ENCODE data around the gene NPPA.

The NPPA gene

DNA sequence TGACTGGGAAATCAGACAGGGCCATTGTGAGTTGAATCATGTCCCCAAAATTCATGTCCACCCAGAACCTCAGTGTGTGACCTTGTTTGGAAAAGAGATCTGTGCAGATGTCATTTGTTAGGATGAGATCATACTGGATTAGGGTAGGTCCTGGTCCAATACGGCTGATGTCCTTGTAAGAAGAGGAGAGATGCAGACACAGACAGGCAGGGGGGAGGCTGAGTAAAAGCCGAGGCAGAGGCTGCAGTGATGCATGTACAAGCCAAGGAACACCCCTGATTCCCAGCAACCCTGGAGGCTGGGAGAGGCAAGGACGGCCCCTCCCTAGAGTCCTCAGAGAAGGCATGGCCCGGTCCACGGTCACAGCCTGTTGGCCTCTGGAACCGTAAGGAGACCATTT, 27.0 kb upstream of the NPPA start:
- DNase-seq = no peak

- no peak for DNase-seq
These were observed 26.6 kb upstream of the NPPA start for GRCh38 chr1:11874258-11874562.

GRCh38 chr1:11873395-11874257, 26.0 kb upstream of the NPPA start:
- no peak for DNase-seq

GRCh38 chr1:11872545-11872944, 25.0 kb upstream of the NPPA start:
- DNase-seq = no peak

DNA sequence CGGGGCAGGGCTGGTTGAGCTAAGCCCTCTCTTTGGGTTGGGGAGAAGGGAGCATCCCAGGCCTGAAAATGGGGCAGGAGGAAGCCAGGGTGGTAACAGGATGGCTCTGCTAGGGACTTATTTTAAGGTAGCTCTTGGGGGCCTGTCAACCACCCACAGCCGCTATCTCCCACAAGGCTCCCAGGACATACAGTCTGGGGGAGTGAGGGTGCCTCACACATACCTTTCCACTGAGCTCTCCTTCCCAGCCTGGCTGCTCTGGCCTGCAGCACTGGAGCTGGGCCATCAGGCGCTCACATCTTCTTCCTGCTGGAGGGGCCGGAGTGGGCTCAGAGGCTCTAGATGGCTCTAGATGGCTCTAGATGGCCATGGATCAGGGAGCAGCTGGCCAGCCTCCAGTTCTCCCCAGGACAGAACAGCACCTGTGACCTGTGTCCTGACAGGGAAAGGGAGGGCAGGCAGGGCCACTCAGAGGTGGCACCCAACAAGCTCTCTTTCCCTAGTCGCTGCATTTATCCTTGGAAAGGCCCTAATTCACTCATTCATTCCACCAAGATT, 22.1 kb upstream of the NPPA start:
- no peak for DNase-seq

DNA sequence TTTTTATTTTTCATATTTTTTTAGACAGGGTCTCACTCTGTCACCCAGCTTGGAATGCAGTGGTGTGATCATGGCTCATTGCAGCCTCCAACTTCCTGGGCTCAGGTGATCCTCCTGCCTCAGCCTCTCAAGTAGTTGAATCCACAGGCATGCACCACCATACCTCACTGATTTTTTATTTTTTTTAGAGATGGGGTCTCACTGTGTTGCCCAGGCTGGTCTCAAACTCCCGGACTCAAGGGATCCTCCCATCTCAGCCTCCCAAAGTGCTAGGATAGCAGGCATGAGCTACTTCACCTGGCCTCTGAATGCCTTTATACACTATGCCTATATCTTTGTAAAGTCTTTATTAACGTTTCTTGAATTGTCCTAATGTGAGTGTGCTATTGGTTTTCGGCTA, 21.5 kb upstream of the NPPA start:
- DNase-seq = no peak

GRCh38 chr1:11868331-11868980, 20.9 kb upstream of the NPPA start:
- DNase-seq = no peak

- no peak for DNase-seq
These were observed 15.3 kb upstream of the NPPA start for GRCh38 chr1:11862890-11863289.

DNA sequence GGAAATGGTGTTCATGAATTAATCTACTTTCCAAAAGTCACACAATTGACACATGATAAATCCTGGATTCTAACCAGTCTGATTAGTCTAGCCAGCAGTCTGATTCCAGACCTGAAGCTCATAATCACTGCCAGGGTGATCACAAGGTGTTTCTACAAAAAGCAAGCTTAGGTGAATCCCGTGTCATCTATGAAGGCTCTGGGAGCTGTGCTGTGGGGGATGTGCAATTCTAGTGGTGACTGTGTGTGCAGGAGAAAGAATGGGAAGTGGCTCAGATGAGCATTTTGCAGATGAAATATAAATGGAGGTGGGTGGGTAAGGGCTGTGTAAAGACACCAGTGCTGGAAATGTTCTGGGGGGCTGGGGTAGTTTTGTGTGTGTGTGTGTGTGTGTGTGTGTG, 13.0 kb upstream of the NPPA start:
- DNase-seq = peak in 1 of 51 donors; percentile 56

DNA sequence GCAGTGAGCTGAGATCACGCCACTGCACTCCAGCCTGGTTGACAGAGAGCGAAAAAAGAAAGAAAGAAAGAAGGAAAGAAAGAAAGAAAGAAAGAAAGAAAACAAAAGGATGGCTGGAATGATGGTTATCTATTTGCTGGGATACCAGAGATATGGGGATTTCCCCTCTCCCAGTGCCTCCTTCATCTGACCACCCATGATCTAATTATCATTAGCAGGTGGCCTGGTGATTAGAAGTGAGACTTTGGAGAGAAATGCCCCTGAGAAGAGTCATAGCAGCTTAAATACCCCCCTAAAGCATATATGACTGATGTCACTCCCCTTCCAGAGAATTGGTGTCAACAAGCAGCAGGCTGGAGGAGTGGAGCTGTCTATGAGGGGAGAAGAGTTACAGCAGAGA, 12.5 kb upstream of the NPPA start:
- no peak for DNase-seq

DNA sequence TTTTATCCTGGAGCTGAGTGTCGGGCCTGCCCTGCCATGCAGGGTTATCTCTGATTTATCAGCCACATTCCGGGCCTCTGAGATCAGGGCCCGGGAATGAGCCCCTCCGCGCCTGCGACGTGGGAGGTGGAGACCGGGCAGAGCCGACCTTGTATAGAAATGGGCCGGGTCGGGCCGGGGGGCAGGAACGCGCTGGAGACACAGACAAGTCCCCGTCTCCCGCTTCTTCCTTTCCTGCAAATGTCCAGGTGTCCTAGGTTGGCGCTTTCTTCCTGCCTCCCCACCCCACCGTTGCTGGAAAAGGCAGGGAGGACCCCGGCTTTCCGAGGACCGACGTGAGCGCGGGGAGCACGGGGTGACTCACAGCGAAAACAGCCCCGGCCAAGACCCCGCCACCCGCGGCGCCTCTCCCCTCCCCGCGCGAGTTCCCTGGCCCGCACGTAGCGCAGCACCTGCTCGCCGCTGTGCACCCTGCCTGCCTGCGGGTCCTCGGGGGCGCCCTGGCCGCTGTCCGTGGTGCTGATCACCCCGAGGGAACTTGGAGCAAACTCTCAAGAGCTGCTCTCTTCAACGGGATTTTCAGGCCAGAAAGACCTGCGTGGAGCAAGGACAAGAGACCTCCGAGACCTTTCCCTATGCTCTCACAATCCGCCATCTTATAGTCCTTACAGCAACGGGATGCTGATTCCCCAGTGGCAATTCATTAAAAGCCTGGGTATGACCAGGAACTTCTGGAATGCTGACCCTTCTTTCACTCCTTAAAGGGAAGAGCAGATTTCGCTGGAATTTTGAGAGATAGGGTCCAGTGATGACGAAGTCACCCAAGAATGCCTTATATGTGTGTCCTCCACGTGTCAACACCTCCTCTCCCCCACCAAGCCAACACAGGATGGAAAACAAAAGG, 11.6 kb upstream of the NPPA start:
- peak in 7 of 51 donors; percentile 4 to 26 (median 16) for DNase-seq

- no peak for DNase-seq
These were observed 11.0 kb upstream of the NPPA start, which contains the start of gene NPPB for GRCh38 chr1:11858613-11858967. NPPB (minus strand) TSS chr1:11858945; CDS start chr1:11858833, 112 bp downstream.

DNA sequence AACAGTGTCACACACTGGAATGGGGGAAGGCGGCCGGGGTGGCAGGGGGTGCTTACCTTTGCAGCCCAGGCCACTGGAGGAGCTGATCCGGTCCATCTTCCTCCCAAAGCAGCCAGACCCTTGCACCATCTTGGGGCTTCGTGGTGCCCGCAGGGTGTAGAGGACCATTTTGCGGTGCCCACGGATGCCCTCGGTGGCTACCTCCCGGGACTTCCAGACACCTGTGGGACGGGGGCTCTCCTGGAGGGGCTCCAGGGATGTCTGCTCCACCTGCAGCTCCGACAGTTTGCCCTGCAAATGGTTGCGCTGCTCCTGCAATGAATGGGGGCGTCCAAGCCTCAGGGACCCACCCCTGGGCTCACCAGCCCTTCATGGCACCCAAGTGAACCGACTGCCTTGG, 10.6 kb upstream of the NPPA start:
- no peak for DNase-seq

DNA sequence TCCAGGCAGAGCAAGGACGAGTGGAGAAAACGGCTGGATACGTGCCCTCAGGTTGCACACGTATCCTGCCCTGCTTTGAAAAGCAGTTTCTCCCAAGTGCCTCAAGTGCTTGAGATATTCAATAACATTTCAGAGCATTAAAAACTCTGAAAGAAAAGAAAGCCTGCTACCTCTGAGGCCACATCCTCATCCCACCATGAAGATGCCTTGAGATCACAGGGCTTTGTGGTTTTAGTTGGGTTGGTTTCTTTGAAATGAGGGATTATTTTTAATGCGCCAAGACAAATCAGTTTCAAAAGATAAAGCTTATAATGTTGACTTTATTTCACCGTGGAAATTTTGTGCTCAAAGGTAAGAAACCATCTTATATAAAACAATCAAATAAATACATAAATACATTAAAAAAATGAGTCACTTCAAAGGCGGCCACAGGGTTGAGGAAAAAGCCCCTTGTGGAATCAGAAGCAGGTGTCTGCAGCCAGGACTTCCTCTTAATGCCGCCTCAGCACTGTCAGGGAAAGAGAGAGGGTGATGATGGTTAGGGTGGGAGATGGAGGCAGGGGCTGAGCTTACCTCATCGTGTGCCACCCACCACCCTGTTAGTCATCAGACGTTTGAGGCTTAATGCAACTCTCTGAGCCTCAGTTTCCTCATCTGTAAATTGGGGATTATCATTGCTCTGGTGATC, 9.7 kb upstream of the NPPA start:
- DNase-seq = no peak

DNA sequence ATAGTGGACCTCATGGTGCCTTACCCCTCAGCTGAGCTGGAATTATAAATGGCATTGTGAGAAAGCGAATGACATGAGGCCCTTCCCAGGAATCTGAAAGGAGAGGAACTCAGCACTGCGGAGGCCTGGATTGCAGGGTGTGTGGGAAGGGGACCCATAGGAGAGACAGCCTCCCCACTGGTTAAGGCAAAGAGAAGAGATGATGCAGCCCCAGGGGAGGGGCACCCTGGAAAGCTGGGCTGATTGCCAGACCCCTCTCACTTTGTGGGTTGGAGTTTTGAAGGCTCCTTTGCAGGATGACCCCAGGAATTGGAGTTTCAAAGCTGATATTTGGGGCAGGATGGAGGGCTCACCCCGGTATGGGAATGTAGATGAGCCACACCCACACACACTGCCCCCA, 9.1 kb upstream of the NPPA start:
- DNase-seq = no peak

GRCh38 chr1:11855430-11855829, 7.8 kb upstream of the NPPA start:
- no peak for DNase-seq

- DNase-seq = no peak
These were observed 6.9 kb upstream of the NPPA start for GRCh38 chr1:11854519-11854918.

DNA sequence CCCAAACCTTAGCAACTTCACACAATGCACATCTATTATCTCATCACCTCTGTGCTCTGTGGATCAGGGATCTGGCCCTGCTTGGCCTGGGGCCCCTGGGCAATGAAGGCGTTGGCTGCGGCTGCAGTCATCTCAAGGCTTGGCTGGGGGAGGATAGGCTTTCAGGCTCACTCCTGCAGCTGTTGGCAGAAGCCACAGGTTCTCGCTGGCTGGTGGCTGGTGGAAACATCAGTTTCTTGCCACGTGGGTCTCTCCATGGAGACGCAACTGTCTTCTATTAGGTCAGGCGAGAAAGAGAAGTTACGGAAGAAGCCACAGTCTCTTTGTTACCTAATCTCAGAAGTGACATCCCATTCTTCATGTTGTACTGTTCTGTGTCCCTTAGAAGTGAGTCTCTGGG, 3.6 kb upstream of the NPPA start:
- DNase-seq = no peak

- peak in 2 of 51 donors; percentile 19 to 36 for DNase-seq
These were observed 2.6 kb upstream of the NPPA start for GRCh38 chr1:11850156-11850555.

GRCh38 chr1:11848373-11848700, 754 bp upstream of the NPPA start:
- DNase-seq = no peak

DNA sequence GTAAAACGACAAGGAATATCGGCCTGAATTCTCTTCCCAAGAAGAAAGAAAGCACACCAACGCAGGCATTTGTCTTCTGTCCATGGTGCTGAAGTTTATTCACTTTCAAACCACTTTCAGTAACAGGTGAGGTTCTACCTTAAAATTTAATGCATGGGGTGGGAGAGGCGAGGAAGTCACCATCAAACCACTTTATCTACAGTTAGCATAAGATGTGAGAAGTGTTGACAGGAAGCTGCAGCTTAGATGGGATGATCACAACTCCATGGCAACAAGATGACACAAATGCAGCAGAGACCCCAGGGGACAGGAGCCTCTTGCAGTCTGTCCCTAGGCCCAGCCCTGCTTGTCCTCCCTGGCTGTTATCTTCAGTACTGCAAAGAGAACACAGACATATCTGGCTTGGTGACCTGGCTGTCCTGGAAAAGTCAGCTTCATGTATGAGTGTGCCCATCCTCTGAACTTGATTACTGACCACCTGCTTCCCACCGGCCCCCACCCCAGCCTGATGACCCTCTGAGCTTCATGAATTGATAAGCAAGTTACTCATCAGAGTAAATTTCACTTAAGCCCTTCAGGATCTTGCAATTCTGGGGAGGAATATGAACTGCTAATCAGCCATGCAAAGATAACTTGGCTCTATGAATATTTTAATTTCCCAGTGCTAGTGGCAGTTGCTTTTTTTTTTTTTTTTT, 1.8 kb downstream of the NPPA start:
- no peak for DNase-seq

Measured in hypothalamus (tissue), 51 donors.